HepG2 (cell line): ENCODE measurements around the gene COMMD7. TPM values are rescaled to one million over a fixed set of nuclear protein-coding genes. Genes with fewer than 3 reads are reported as not detected.

Experiments
- EP300 ChIP-seq, 3 experiments: sonication (generic) in 1 of 3; formaldehyde crosslinking in 1 of 3; IDR thresholded peaks; 2 replicates each; pipeline versions ENCODE4 v1.5.1 to v1.6.1; 2011 to 2020; ENCODE audit warnings: low read depth in 2 of 3, low read length in 2 of 3, borderline replicate concordance in 1 of 3, improper control_type of control experiment in 1 of 3, mild to moderate bottlenecking in 1 of 3, missing genetic modification reagents in 1 of 3, moderate library complexity in 1 of 3
- GZF1 ChIP-seq: sonication (generic); formaldehyde crosslinking; IDR thresholded peaks from 2 replicates; pipeline ENCODE4 v1.5.1; 2020; ENCODE audit warnings: mild to moderate bottlenecking, missing genetic modification reagents
- HOXD1 ChIP-seq: sonication (generic); formaldehyde crosslinking; IDR thresholded peaks from 2 replicates; pipeline ENCODE4 v1.5.0; 2020; ENCODE audit warnings: missing genetic modification reagents
- MEF2D ChIP-seq: sonication (generic); formaldehyde crosslinking; IDR thresholded peaks from 2 replicates; pipeline ENCODE4 v1.5.1; 2020; ENCODE audit warnings: mild to moderate bottlenecking, missing genetic modification reagents
- MXI1 ChIP-seq: IDR thresholded peaks from 3 replicates; pipeline ENCODE4 v1.6.1; 2012; ENCODE audit warnings: low read depth, low read length, inconsistent platforms, borderline replicate concordance
- NAIF1 ChIP-seq: sonication (generic); formaldehyde crosslinking; IDR thresholded peaks from 2 replicates; pipeline ENCODE4 v1.5.0; 2020; ENCODE audit warnings: mild to moderate bottlenecking, missing genetic modification reagents, borderline replicate concordance
- SATB2 ChIP-seq: sonication (generic); formaldehyde crosslinking; IDR thresholded peaks from 2 replicates; pipeline ENCODE4 v1.5.0; 2020; ENCODE audit warnings: missing genetic modification reagents
- ZNF543 ChIP-seq: sonication (generic); formaldehyde crosslinking; IDR thresholded peaks from 2 replicates; pipeline ENCODE4 v1.4.0; 2020; ENCODE audit warnings: mild to moderate bottlenecking, missing genetic modification reagents
- polyA plus RNA-seq, 8 experiments: library from polyadenylated mRNA; depleted of rRNA in 3 of 8; stranded (reverse) in 7 of 8; unstranded in 1 of 8; fragments of >200 nt; fragmentation: Illumina TruSeq in 4 of 8; extraction: Trizol in 4 of 8; gene quantifications; 2 replicates each; pipeline versions ENCODE4 v1.2.1 to v1.2.3, GENCODE V29; 2011 to 2016; ENCODE audit warnings: low read depth in 4 of 8, missing spikeins in 1 of 8, mixed read lengths in 1 of 8; ENCODE audit not compliant: insufficient read depth in 1 of 8
- total RNA-seq, 5 experiments: library from RNA; depleted of rRNA; stranded (reverse); fragments of >200 nt; fragmentation: Illumina TruSeq; extraction: Trizol; gene quantifications; 2 replicates each; pipeline ENCODE4 v1.2.3, GENCODE V29; 2016; ENCODE audit warnings: low read depth in 1 of 5
- TF ChIP-seq, protein P1 (sequence below): sonication (generic); formaldehyde crosslinking; IDR thresholded peaks from 2 replicates; pipeline ENCODE4 v1.5.0; 2020; ENCODE audit warnings: mild to moderate bottlenecking, missing genetic modification reagents, borderline replicate concordance
- TF ChIP-seq, protein P2 (sequence below): sonication (generic); formaldehyde crosslinking; IDR thresholded peaks from 2 replicates; pipeline ENCODE4 v1.9.0; 2021; ENCODE audit warnings: missing genetic modification reagents, borderline replicate concordance
- TF ChIP-seq, protein P3 (sequence below): sonication (generic); formaldehyde crosslinking; IDR thresholded peaks from 2 replicates; pipeline ENCODE4 v1.8.1; 2022; ENCODE audit warnings: mild to moderate bottlenecking, missing genetic modification reagents
- TF ChIP-seq, protein P4 (sequence below): sonication (generic); formaldehyde crosslinking; IDR thresholded peaks from 2 replicates; pipeline ENCODE4 v1.5.1; 2020; ENCODE audit warnings: missing genetic modification reagents, mild to moderate bottlenecking, borderline replicate concordance
- TF ChIP-seq, protein P5 (sequence below): sonication (generic); formaldehyde crosslinking; IDR thresholded peaks from 2 replicates; pipeline ENCODE4 v1.5.0; 2020; ENCODE audit warnings: mild to moderate bottlenecking, low read depth, missing genetic modification reagents, borderline replicate concordance
- TF ChIP-seq, protein P6 (sequence below): sonication (generic); formaldehyde crosslinking; IDR thresholded peaks from 2 replicates; pipeline ENCODE4 v1.5.1; 2020; ENCODE audit warnings: missing genetic modification reagents, mild to moderate bottlenecking, borderline replicate concordance
- TF ChIP-seq, protein P7 (sequence below): sonication (generic); formaldehyde crosslinking; IDR thresholded peaks from 2 replicates; pipeline ENCODE4 v1.5.0; 2020; ENCODE audit warnings: missing genetic modification reagents

The COMMD7 gene
- total and polyA plus RNA-seq, 2 of the 13 experiments (the other 11 are each of a cell fraction or from before 2014, with no cell fraction given) = 42.1 to 53.3 TPM

DNA sequence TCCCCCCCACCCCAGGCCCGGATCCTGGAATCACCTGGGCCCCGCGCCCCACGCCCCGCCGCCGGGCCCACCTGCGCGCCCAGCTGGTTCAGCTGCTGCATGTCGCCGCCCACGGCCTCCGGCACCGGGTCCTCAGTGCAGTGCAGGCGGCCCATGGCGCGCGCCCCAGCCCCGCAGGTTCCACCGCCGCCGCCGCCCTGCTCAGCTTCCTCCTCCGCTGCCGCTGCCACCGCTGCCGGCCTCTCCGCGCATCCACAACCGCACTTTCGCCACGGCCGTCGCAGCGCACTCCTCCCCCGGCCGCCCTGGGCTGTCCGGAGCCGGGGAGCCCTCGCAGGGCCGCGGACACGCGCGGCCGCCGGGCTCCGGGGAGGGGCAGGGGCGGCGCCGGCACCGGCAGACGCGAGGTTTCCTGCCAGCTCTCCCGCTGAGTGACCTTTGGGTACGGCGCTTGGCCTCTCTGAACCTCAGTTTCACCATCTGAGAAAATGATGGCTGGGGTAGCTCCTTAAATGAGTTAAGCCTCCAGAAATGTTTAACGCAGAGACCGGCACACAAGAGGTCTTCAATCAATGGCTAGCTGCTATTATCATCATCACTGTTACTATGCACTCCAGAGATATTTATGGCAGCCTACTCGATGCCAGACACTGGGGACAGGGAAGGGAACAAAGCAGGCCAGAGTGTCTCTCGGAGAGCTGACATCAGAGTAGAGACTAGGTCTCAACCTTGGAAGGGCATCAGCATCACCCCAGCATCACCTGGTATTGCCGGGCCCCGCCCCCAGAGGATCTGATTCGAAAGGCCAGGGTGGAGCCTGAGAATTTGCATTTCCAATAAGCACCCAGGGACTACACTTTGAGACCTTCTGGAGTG, at the start of gene COMMD7 (continued):
- TF ChIP-seq, protein P1, sequence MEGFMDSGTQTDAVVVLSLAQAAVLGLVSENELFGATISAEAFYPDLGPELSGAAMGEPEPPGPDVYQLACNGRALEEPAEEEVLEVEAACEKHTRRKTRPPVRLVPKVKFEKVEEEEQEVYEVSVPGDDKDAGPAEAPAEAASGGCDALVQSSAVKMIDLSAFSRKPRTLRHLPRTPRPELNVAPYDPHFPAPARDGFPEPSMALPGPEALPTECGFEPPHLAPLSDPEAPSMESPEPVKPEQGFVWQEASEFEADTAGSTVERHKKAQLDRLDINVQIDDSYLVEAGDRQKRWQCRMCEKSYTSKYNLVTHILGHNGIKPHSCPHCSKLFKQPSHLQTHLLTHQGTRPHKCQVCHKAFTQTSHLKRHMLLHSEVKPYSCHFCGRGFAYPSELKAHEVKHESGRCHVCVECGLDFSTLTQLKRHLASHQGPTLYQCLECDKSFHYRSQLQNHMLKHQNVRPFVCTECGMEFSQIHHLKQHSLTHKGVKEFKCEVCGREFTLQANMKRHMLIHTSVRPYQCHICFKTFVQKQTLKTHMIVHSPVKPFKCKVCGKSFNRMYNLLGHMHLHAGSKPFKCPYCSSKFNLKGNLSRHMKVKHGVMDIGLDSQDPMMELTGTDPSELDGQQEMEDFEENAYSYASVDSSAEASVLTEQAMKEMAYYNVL (CRISPR knock-in tag) = no peak
- TF ChIP-seq HOXD1 (CRISPR knock-in tag) (0 out of 2 replicates have a peak, but pooled peaks have one; percentile 53), MXI1 (no peak), SATB2 (CRISPR knock-in tag) (no peak), NAIF1 (CRISPR knock-in tag) (no peak), ZNF543 (0 out of 2 replicates have a peak, but pooled peaks have one; percentile 47), EP300 (IDR thresholded peaks at IDR 0.05; ENCODE audit: low read depth in 2 of 2, low read length in 2 of 2) (no peak), EP300 (CRISPR knock-in tag; IDR thresholded peaks at IDR 0.05; ENCODE audit: borderline replicate concordance) (no peak), MEF2D (peak; percentile 54; the same call in 1 of the 2 replicates), GZF1 (CRISPR knock-in tag) (0 out of 2 replicates have a peak, but pooled peaks have one; percentile 53)
- TF ChIP-seq, protein P2, sequence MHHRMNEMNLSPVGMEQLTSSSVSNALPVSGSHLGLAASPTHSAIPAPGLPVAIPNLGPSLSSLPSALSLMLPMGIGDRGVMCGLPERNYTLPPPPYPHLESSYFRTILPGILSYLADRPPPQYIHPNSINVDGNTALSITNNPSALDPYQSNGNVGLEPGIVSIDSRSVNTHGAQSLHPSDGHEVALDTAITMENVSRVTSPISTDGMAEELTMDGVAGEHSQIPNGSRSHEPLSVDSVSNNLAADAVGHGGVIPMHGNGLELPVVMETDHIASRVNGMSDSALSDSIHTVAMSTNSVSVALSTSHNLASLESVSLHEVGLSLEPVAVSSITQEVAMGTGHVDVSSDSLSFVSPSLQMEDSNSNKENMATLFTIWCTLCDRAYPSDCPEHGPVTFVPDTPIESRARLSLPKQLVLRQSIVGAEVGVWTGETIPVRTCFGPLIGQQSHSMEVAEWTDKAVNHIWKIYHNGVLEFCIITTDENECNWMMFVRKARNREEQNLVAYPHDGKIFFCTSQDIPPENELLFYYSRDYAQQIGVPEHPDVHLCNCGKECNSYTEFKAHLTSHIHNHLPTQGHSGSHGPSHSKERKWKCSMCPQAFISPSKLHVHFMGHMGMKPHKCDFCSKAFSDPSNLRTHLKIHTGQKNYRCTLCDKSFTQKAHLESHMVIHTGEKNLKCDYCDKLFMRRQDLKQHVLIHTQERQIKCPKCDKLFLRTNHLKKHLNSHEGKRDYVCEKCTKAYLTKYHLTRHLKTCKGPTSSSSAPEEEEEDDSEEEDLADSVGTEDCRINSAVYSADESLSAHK (CRISPR knock-in tag) = no peak
- TF ChIP-seq, protein P3, sequence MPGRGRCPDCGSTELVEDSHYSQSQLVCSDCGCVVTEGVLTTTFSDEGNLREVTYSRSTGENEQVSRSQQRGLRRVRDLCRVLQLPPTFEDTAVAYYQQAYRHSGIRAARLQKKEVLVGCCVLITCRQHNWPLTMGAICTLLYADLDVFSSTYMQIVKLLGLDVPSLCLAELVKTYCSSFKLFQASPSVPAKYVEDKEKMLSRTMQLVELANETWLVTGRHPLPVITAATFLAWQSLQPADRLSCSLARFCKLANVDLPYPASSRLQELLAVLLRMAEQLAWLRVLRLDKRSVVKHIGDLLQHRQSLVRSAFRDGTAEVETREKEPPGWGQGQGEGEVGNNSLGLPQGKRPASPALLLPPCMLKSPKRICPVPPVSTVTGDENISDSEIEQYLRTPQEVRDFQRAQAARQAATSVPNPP = no peak
- TF ChIP-seq, protein P4, sequence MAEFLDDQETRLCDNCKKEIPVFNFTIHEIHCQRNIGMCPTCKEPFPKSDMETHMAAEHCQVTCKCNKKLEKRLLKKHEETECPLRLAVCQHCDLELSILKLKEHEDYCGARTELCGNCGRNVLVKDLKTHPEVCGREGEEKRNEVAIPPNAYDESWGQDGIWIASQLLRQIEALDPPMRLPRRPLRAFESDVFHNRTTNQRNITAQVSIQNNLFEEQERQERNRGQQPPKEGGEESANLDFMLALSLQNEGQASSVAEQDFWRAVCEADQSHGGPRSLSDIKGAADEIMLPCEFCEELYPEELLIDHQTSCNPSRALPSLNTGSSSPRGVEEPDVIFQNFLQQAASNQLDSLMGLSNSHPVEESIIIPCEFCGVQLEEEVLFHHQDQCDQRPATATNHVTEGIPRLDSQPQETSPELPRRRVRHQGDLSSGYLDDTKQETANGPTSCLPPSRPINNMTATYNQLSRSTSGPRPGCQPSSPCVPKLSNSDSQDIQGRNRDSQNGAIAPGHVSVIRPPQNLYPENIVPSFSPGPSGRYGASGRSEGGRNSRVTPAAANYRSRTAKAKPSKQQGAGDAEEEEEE = no peak
- TF ChIP-seq, protein P5, sequence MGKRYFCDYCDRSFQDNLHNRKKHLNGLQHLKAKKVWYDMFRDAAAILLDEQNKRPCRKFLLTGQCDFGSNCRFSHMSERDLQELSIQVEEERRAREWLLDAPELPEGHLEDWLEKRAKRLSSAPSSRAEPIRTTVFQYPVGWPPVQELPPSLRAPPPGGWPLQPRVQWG (CRISPR knock-in tag) = no peak; the same call in 1 of the 2 replicates
- TF ChIP-seq, protein P6, sequence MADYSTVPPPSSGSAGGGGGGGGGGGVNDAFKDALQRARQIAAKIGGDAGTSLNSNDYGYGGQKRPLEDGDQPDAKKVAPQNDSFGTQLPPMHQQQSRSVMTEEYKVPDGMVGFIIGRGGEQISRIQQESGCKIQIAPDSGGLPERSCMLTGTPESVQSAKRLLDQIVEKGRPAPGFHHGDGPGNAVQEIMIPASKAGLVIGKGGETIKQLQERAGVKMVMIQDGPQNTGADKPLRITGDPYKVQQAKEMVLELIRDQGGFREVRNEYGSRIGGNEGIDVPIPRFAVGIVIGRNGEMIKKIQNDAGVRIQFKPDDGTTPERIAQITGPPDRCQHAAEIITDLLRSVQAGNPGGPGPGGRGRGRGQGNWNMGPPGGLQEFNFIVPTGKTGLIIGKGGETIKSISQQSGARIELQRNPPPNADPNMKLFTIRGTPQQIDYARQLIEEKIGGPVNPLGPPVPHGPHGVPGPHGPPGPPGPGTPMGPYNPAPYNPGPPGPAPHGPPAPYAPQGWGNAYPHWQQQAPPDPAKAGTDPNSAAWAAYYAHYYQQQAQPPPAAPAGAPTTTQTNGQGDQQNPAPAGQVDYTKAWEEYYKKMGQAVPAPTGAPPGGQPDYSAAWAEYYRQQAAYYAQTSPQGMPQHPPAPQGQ (CRISPR knock-in tag) = no peak
- TF ChIP-seq, protein P7, sequence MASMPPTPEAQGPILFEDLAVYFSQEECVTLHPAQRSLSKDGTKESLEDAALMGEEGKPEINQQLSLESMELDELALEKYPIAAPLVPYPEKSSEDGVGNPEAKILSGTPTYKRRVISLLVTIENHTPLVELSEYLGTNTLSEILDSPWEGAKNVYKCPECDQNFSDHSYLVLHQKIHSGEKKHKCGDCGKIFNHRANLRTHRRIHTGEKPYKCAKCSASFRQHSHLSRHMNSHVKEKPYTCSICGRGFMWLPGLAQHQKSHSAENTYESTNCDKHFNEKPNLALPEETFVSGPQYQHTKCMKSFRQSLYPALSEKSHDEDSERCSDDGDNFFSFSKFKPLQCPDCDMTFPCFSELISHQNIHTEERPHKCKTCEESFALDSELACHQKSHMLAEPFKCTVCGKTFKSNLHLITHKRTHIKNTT = peak; percentile 44; the same call in 1 of the 2 replicates
